ENCODE results near the gene RRAGC.

The RRAGC gene

DNA sequence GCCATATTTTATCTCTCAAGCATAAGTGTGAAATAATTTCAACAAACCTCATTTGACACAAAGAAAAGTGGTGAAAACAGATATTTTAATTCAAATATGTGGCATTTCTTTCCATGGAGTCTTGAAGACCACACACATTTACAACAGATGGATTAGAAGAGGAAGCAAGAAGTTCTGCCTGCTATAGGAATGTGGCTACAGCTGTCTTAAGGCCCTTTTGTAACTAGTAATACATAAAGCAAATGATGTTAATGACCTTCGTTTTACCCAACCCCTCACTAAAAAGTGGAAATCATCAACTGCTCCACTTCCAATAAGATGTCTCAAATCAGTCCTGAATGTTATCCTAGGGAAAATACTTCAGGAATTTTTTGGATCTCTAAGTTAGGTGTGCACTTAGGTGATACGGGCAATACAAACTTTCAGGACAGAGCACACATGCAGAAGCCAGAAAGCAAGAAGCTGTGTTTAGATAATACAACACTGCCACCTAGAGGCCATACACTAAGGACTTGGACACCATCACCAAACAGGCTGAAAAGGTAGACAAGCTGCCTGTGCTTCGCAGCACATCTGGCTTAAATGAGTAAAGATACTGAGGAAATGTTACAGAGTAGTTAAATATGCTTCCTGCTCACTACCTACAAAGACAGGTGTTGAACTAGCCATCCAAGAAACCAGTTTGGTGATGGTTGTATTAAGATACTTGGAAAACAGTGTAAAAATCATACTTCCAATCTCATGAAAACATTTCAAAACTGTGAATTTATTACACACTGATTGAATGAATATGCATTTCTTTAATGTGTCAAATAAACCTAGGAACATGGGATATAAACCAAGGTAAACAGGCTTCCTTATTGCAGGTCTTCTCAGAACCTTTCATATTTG is 24.4 kb downstream of the RRAGC start:
- Histone ChIP-seq H3K27me3 (ENCODE audit: insufficient read depth, low read length, poor library complexity) (no peaks in the 10 kb centered on the region), H3K27ac (ENCODE audit: low read depth, low read length) (no peak overlapping the region), H3K79me1 (ENCODE audit: low read length) (no peaks in the 10 kb centered on the region), H2BK120ac (ENCODE audit: low read depth, low read length) (no peak overlapping the region), H3K56ac (ENCODE audit: low read length) (no peak overlapping the region), H3K36me3 (ENCODE audit: control insufficient read depth, insufficient read depth, low read length) (peaks cover 4% of the 10 kb centered on the region), H3K23ac (ENCODE audit: low read length) (no peak overlapping the region), H3K18ac (ENCODE audit: low read length) (no peak overlapping the region), H3K4me1 (ENCODE audit: control insufficient read depth, low read depth, low read length) (no peaks in the 10 kb centered on the region), H4K5ac (ENCODE audit: low read length) (no peak overlapping the region), H3K79me2 (ENCODE audit: control insufficient read depth, insufficient read depth, low read length) (no peaks in the 10 kb centered on the region), H4K8ac (ENCODE audit: low read depth, low read length) (no peak overlapping the region), H2BK15ac (replicated peaks; ENCODE audit: low read depth) (no peak overlapping the region), H3K4ac (ENCODE audit: low read depth, low read length) (no peak overlapping the region), H3K4me3 (ENCODE audit: low read length) (no peak overlapping the region), H3K4me2 (ENCODE audit: low read length) (no peak overlapping the region), H2BK5ac (ENCODE audit: low read length) (no peak overlapping the region), H3K9ac (ENCODE audit: low read length) (no peak overlapping the region), H2AK5ac (ENCODE audit: low read length) (no peak overlapping the region)
- peak; percentile 89 for DNase-seq
- WGBS (ENCODE audit: extremely low coverage, insufficient coverage, low lambda C conversion rate), result no CpG with 5 or more reads among the region's 3 CpGs

DNA sequence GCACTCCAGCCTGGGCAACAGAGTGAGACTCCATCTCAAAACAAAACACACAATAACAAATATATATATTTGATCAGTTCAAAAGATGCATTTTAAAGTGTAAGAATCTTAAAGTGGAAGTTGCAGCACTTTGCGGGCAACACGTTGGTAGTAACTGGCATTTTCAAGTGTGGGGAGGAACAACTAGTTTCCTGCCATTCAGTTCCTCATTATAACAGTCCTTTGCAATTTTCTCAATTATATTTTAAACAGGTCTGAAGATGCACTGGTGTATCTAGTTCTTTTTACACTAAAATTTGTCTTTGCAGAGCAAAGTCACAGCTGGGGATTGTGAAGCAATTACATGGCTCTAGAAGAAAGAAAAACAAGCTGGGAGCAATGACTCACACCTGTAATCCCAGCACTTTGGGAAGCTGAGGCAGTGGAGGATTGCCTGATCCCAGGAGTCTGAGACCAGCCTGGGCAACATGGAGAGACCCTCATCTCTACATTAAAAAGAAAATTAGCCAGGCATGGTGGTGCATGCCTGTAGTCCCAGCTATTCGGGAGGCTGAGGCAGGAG is 25.3 kb downstream of the RRAGC start:
- Histone ChIP-seq H3K27ac (ENCODE audit: low read depth, low read length) (no peak overlapping the region), H3K4me3 (ENCODE audit: low read length) (no peak overlapping the region)
- no CpG with 5 or more reads among the region's 3 CpGs for WGBS (ENCODE audit: extremely low coverage, insufficient coverage, low lambda C conversion rate)

DNA sequence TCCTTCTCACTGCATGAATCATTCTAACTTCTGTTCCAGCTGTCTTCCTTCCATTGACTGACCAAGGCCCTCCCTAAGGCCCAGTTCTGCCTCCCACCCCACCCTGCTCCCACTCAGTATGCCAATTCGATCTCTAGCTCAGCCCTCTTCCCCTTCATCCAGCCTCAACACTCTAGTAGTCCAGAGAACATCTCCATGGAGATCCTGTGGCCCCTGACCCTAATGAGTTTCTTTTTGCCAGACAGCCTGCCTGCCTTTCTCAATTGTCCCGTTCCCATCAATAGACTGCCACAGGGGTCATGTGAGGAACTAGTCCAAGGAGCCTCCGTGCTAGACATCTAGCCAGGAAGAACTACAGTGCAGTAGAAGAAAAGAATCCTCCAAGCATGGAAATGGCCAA is 26.4 kb downstream of the RRAGC start:
- Histone ChIP-seq H3K9ac (ENCODE audit: low read length) (no peak overlapping the region), H3K18ac (ENCODE audit: low read length) (no peak overlapping the region), H3K79me1 (ENCODE audit: low read length) (no peaks in the 10 kb centered on the region), H3K4ac (ENCODE audit: low read depth, low read length) (no peak overlapping the region), H2BK5ac (ENCODE audit: low read length) (no peak overlapping the region), H3K79me2 (ENCODE audit: control insufficient read depth, insufficient read depth, low read length) (no peaks in the 10 kb centered on the region), H3K4me2 (ENCODE audit: low read length) (no peak overlapping the region), H2BK15ac (replicated peaks; ENCODE audit: low read depth) (no peak overlapping the region), H3K27ac (ENCODE audit: low read depth, low read length) (no peak overlapping the region), H2BK120ac (ENCODE audit: low read depth, low read length) (no peak overlapping the region), H2AK5ac (ENCODE audit: low read length) (no peak overlapping the region), H3K4me3 (ENCODE audit: low read length) (no peak overlapping the region), H3K4me1 (ENCODE audit: control insufficient read depth, low read depth, low read length) (no peaks in the 10 kb centered on the region), H4K5ac (ENCODE audit: low read length) (no peak overlapping the region), H3K36me3 (ENCODE audit: control insufficient read depth, insufficient read depth, low read length) (no peaks in the 10 kb centered on the region), H3K56ac (ENCODE audit: low read length) (no peak overlapping the region), H3K27me3 (ENCODE audit: insufficient read depth, low read length, poor library complexity) (no peaks in the 10 kb centered on the region), H4K8ac (ENCODE audit: low read depth, low read length) (no peak overlapping the region), H3K23ac (ENCODE audit: low read length) (no peak overlapping the region)
- WGBS (ENCODE audit: extremely low coverage, insufficient coverage, low lambda C conversion rate), result no CpG with 5 or more reads among the region's 3 CpGs
- no peak for DNase-seq

More for the DNA sequence above, 25.3 kb downstream of the RRAGC start:
- Histone ChIP-seq H3K4ac (ENCODE audit: low read depth, low read length) (no peak overlapping the region), H3K23ac (ENCODE audit: low read length) (no peak overlapping the region), H4K5ac (ENCODE audit: low read length) (no peak overlapping the region), H3K79me1 (ENCODE audit: low read length) (no peaks in the 10 kb centered on the region), H2BK15ac (replicated peaks; ENCODE audit: low read depth) (no peak overlapping the region), H3K18ac (ENCODE audit: low read length) (no peak overlapping the region), H2BK5ac (ENCODE audit: low read length) (no peak overlapping the region), H3K9ac (ENCODE audit: low read length) (no peak overlapping the region), H2AK5ac (ENCODE audit: low read length) (no peak overlapping the region), H3K4me2 (ENCODE audit: low read length) (no peak overlapping the region), H3K79me2 (ENCODE audit: control insufficient read depth, insufficient read depth, low read length) (no peaks in the 10 kb centered on the region), H3K27me3 (ENCODE audit: insufficient read depth, low read length, poor library complexity) (no peaks in the 10 kb centered on the region), H2BK120ac (ENCODE audit: low read depth, low read length) (no peak overlapping the region), H3K4me1 (ENCODE audit: control insufficient read depth, low read depth, low read length) (no peaks in the 10 kb centered on the region), H4K8ac (ENCODE audit: low read depth, low read length) (no peak overlapping the region), H3K56ac (ENCODE audit: low read length) (no peak overlapping the region), H3K36me3 (ENCODE audit: control insufficient read depth, insufficient read depth, low read length) (peaks cover 3% of the 10 kb centered on the region)
- DNase-seq, result no peak

DNA sequence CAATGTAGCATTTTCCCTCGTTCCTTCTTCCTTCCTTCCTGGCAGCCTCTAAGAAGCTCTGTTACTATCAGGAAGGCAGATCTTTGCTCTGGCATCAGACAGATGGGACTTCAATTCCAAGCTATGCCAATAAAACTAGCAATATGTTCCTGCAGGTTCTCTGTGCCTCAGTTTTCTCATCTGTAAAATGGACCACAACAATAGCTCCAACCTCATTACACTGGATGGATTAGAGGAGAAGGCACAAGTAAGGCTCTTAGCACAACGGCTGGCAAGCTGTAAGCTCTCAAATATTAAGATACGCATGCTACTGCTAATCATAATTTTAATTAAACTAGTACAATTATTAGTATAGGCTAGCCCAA is 27.2 kb downstream of the RRAGC start:
- no peaks in the 10 kb centered on the region for H3K4me1 ChIP-seq (ENCODE audit: control insufficient read depth, low read depth, low read length)
- H3K27me3 ChIP-seq (ENCODE audit: insufficient read depth, low read length, poor library complexity), result no peaks in the 10 kb centered on the region
- H3K36me3 ChIP-seq (ENCODE audit: control insufficient read depth, insufficient read depth, low read length), result no peaks in the 10 kb centered on the region
- no peaks in the 10 kb centered on the region for H3K79me2 ChIP-seq (ENCODE audit: control insufficient read depth, insufficient read depth, low read length)
- no peak for DNase-seq
- no peaks in the 10 kb centered on the region for H3K79me1 ChIP-seq (ENCODE audit: low read length)
- H3K27ac ChIP-seq (ENCODE audit: low read depth, low read length), result no peak overlapping the region
- H3K23ac ChIP-seq (ENCODE audit: low read length), result no peak overlapping the region
- no peak overlapping the region for H4K5ac ChIP-seq (ENCODE audit: low read length)
- no peak overlapping the region for H2BK15ac ChIP-seq (replicated peaks; ENCODE audit: low read depth)
- no peak overlapping the region for H3K4ac ChIP-seq (ENCODE audit: low read depth, low read length)
- H2AK5ac ChIP-seq (ENCODE audit: low read length), result no peak overlapping the region
- no peak overlapping the region for H3K9ac ChIP-seq (ENCODE audit: low read length)
- no peak overlapping the region for H3K4me3 ChIP-seq (ENCODE audit: low read length)
- no peak overlapping the region for H2BK120ac ChIP-seq (ENCODE audit: low read depth, low read length)
- H4K8ac ChIP-seq (ENCODE audit: low read depth, low read length), result no peak overlapping the region
- WGBS (ENCODE audit: extremely low coverage, insufficient coverage, low lambda C conversion rate), result no CpG with 5 or more reads among the region's 3 CpGs
- no peak overlapping the region for H3K18ac ChIP-seq (ENCODE audit: low read length)
- no peak overlapping the region for H2BK5ac ChIP-seq (ENCODE audit: low read length)
- H3K4me2 ChIP-seq (ENCODE audit: low read length), result no peak overlapping the region
- H3K56ac ChIP-seq (ENCODE audit: low read length), result no peak overlapping the region

DNA sequence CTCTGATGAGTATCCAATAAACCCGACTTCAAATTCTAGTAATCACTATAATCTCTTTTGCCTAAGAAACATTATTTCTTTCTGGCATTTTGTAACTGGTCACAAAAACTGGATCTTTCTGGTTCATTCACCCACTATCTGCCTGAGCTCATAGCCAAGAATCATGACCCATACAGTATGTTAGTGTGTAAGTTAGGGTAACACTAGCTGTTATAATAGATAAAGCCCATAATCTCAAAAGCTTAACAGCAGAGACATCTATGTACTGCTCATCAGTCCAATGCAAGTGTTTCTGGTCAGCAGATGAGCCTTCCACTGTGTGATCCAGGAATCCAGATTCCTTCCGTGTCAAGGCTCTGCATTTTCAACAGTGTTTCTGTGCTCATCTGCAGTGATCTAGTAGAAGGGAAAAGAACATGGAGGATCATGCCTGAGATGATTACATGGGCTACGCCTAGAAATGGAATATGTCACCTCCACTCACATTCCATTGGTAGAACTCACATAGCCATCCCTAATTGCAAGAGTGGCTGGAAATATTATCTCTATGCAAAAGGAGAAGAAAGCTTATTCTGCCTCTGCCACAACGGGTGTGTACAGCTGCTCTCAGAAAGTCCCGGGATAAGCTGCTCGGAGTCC is 27.7 kb downstream of the RRAGC start:
- no peaks in the 10 kb centered on the region for H3K36me3 ChIP-seq (ENCODE audit: control insufficient read depth, insufficient read depth, low read length)
- H4K5ac ChIP-seq (ENCODE audit: low read length), result no peak overlapping the region
- H2BK15ac ChIP-seq (replicated peaks; ENCODE audit: low read depth), result no peak overlapping the region
- no peaks in the 10 kb centered on the region for H3K79me1 ChIP-seq (ENCODE audit: low read length)
- H3K56ac ChIP-seq (ENCODE audit: low read length), result no peak overlapping the region
- no peak overlapping the region for H2BK120ac ChIP-seq (ENCODE audit: low read depth, low read length)
- no peak overlapping the region for H3K9ac ChIP-seq (ENCODE audit: low read length)
- no peak overlapping the region for H2AK5ac ChIP-seq (ENCODE audit: low read length)
- no peak overlapping the region for H3K4me2 ChIP-seq (ENCODE audit: low read length)
- H3K27ac ChIP-seq (ENCODE audit: low read depth, low read length), result no peak overlapping the region
- DNase-seq, result no peak
- no peaks in the 10 kb centered on the region for H3K27me3 ChIP-seq (ENCODE audit: insufficient read depth, low read length, poor library complexity)
- H3K79me2 ChIP-seq (ENCODE audit: control insufficient read depth, insufficient read depth, low read length), result no peaks in the 10 kb centered on the region
- WGBS (ENCODE audit: extremely low coverage, insufficient coverage, low lambda C conversion rate), result no CpG with 5 or more reads among the region's 6 CpGs
- H3K18ac ChIP-seq (ENCODE audit: low read length), result no peak overlapping the region
- H3K4me3 ChIP-seq (ENCODE audit: low read length), result no peak overlapping the region
- H3K4ac ChIP-seq (ENCODE audit: low read depth, low read length), result no peak overlapping the region
- H3K4me1 ChIP-seq (ENCODE audit: control insufficient read depth, low read depth, low read length), result no peaks in the 10 kb centered on the region
- no peak overlapping the region for H2BK5ac ChIP-seq (ENCODE audit: low read length)
- H4K8ac ChIP-seq (ENCODE audit: low read depth, low read length), result no peak overlapping the region
- H3K23ac ChIP-seq (ENCODE audit: low read length), result no peak overlapping the region

All from mesendoderm (in vitro differentiated cells).